ENCODE measurements around the gene TMEM220.

GRCh38 chr17:10745231-10745630 is 15.4 kb upstream of the TMEM220 start:
- no peak for TF ChIP-seq ZNF274 (IDR thresholded peaks at IDR 0.05; ENCODE audit: low read depth, low read length)
- TF ChIP-seq CEBPB (IDR thresholded peaks at IDR 0.05; ENCODE audit: low read depth) = no peak
- no peak for TF ChIP-seq POLR2AphosphoS5 (IDR thresholded peaks at IDR 0.05; ENCODE audit: low read depth, low read length)
- TF ChIP-seq CTCF (IDR thresholded peaks at IDR 0.05 in 2 of 3, conservative IDR thresholded peaks at IDR 0.05 in 1 of 3; ENCODE audit: borderline replicate concordance in 1 of 3, insufficient read depth in 1 of 3, low read depth in 2 of 3, low read length in 2 of 3) = no peak
- no peak for TF ChIP-seq POLR2A (IDR thresholded peaks at IDR 0.05; ENCODE audit: borderline replicate concordance, extremely low read depth, insufficient read depth, insufficient read length)
- no peak for TF ChIP-seq EZH2 (IDR thresholded peaks at IDR 0.05)
- TF ChIP-seq JUND (IDR thresholded peaks at IDR 0.05) = no peak
- TF ChIP-seq RAD21 (IDR thresholded peaks at IDR 0.05; ENCODE audit: low read depth) = no peak
